GM21360 (cell line): Measurements from ENCODE around the gene GRHL3.

Source experiments
- ATAC-seq: cut with Tn5 transposase; IDR thresholded peaks from one replicate; pipeline ENCODE4 v1.9.1; 2021; ENCODE audit warnings: mild to moderate bottlenecking, moderate library complexity; ENCODE audit not compliant: unreplicated experiment

GRHL3 gene

DNA sequence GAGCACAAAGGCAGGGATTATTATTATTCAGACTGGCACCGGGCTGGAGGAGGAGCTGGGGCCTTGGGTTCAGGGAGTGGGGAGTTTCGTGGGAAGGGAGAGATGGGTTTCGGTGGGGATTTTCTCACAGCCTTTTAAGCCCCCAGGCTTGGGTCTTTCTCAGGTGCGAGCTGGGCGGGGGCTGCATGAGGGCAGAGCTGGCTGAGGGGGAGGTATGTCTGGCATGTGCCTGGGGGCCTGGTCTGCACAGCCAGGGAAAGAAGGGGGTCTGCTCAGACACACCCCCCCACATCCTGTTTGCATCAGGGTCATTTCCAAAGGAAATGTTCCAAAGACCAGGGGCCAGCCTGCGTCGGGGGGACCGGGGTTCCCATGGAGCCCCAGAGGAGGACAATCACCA lies 21.6 kb downstream of the GRHL3 start:
- ATAC-seq: no peak

DNA sequence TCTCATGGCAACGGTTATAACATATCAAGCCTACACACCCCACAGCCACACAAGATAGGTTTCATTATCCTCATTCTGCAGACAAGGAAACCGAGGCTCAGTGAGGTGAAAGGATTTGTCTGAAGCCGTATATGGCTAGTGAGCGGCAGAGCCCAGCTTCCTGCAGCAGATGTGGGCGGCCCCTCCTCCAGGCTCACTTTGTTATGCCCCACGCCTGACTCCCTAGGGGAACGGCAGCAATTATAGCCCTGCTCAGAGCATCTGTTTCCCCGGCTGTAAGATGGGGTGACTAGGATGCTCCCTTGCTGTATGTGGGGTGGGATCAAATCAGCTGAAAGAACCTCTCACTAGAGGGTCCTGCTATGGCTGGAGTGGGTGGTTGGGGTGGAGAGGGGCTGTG lies 22.1 kb downstream of the GRHL3 start:
- ATAC-seq: no peak

DNA sequence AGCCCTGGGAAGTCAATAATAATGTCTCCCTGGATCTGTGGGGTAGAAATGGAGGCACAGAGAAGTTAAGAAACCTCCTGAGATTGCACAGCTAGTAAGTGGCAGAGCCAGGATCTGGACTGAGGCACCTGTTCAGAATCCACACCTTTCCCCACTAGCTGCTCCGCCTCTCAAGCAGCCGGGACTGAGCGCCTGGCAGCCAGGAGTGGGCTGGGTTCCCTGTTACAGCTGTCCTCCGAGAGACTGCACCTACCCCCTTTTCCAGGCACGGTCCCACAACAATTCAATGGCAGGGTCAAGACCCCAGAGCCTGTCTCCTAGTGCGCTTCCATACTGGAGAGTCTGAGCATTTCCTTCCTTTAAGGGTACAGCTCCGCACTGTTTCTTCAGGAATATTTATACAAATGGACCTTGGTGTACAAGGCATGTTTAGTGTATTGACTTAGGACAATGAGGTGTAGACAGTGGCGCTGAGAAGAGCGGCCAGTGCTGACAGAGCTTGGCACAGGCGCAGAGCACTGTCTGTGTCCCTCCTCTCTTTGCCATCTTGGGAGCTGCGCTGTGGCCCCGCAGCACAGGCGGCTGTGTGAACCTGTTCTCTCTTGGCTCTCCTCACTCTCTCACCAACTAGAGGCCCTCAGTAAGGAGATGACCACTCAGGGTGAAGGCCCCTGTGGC lies 24.4 kb downstream of the GRHL3 start:
- no peak for ATAC-seq

DNA sequence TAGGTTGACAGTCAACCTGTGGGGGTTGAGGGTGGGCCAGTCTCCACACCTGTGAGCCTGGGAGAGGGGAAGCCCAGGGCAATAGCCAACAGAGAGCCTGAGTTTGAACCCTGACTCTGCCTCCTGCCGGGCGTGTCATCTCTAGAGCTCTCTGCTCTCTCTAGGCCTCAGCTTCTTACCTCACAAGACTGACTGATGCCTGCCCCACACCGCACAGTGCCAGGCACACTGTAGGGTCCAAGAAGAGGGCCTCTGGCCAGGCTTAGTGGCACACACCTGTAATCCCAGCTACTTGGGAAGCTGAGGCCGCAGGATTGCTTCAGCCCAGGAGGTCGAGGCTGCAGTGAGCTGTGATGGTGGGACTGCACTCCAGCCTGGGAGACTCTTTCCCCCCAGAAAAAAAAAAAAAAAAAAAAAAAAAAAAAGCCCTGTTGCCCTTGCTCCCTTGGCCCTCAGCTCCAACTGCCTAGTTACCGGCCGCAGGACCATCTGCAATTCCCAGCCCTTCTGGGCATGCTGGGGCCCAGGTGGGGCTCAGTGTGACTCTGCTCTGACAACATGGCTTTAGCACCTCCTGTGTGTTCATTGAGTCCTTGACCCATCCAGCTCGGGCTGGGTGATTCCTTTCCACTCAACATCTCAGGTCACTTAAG lies 25.1 kb downstream of the GRHL3 start:
- ATAC-seq: no peak

DNA sequence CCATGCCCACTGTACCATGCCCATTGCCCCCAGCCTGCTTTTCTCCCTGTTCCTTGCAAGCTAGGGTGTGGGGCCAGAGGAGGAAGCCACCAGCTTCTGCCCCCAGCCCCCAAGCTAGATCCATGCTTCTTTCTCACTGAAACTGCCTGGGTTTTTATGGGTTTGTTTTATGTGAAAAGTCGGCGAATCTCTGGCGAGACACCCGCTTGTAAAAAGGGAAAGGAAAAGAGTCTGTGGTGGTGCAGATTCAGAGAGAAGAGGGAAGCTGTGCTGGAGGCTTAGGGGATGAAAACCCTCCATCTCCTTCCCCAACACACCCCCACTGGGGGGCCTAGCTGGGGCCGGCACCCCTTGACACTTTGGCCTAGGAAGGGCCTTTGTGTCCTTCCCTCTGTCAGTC lies 26.2 kb downstream of the GRHL3 start:
- no peak for ATAC-seq

DNA sequence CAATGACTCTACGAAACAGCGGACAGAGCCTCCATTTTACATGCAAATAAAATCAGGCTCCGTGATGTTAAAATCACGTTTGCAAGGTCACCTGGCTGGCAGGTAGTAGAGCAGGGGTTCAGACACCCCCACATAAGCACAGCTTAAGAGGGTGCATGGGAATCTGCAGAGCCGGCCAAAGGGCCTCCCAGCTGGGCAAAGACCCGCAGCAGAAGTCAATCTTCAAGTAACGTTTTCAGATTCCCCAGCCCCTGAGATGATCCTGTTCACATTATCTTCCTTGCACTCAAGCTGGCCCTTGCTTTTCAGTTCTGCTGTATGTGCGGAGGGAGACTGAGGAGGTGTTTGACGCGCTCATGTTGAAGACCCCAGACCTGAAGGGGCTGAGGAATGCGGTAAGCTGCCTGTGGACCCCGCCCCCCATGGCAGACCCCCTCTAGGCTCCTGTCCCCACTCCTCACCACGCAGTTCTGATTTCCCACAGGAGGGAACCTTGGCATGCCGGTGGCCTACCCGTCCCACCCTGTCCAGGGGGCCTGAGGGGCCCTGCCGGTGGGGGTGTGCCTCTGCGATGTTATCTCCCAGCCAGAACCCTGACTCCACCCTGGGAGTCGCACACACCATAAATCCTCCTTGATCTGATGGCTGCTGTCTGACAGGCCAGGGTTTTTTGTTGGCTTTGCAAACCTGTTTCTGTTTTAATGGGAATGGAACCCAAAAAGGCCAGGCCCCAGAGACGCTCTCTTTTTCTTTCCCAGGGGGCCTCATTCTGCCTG lies 28.2 kb downstream of the GRHL3 start:
- ATAC-seq: no peak

DNA sequence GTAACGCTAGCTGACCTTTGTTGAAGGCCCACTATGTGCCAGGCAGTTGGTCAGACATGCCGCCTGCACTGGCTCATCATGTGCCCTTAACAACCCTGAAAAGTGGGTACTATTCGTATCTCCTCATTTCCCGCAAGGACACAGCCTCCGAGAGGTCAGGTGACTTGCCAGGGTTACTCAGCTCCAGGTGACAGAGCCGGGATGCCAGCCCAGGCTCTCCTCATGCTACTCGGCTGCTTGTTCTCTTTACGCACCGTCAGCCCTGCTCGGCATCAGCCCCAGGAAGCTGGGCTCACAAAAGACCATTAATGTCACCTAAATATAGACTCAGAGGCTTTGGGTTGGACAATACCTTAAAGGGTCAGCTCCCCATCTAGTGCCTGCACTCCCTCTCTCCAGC lies 29.0 kb downstream of the GRHL3 start:
- ATAC-seq: no peak

DNA sequence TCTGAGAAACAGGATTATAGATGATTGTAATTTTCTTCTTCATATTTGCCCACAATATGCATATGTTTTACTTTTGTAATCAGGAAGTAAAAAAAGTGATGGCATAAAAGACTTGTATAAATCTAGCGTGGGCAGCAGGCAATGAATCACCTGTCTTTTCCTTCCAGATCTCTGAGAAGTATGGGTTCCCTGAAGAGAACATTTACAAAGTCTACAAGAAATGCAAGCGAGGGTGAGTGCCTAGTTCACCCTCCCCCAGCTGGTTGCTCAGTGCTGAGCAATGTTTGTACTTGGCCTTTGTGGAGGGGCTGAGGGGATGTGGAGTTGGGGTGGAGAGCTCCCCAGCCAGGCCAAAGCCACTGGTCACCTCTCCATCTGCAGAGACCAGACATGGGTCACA lies 30.7 kb downstream of the GRHL3 start:
- ATAC-seq: no peak

DNA sequence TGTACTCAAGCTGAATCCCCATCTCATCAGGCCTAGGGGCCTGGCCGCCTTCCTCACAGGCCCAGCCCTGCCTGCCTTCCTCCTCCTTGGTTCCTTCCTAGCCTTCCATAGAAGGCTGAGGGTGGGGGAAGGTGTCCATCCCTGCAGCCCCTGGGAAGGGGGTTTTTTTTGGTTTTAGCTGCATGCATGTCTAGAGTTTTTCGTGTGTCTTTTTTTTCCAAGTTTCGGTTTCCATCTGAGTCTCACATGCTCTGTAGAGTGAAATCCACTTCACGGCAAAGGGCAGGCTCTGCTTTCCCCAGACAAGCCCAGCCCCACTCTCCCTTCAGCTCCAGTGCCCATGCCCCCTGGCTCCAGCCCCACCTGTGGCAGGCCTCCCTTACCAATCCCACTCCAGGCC lies 32.1 kb downstream of the GRHL3 start:
- no peak for ATAC-seq

DNA sequence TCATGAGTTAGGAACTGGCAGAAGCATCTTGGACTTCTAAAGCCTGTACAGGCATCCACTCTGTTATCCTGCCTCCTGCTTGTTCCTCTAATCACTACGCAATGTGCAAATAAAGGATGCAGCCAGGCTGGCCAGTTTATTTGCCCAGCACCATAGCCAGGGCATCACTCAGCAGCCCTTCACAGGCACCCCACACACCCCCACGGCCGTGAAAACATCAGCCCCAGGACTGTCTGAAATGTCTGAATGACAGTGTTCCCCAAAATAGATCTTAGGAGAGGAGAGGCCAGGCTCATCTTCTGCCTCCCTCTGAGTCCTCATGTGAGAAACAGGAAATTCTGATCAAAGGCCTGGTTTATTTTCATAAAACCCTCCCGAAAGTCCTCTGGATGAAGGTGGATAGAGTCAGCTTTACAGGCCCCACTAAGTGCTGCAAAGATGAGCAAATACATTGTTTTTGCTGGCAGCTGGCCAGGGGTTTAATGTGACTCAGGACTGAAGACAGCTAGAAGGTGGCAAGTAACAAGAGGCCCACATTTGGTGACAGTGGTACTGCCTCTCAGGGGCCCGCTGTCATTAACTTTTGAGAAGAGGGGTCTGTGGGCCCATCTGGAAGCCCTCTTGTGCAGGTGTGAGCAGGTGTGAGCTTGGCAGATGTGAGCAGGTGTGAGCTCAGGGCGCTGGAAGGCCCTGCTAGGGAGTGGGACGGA lies 32.9 kb downstream of the GRHL3 start:
- ATAC-seq: no peak

DNA sequence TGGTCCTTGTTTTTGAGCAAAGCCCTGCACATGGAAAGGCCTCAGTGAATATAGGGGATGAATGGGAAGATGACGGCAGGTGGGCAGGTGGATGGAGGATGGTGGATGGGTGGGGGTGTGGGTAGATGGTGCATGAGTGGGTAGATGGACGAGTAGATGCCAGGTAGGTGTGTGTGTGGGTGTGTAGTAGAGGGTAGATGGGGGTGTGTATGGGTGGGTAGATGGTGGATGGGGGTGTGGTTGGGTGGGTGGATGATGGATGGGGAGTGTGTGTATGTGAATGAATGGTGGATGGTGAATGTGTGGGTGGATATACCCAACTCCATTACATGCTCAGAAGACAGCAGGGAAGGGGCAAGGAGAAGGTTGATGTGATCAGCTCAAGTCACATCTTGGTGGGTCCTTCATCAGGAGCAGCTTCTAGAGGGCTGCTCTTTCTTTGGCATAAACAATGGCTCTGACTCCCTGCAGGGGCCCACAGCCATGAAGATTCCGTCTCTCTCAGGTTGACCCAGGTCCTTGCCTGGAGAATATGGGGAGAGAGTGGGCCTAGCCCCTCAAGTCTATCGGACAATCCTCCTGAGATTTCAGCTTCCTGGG lies 34.2 kb downstream of the GRHL3 start:
- no peak for ATAC-seq

DNA sequence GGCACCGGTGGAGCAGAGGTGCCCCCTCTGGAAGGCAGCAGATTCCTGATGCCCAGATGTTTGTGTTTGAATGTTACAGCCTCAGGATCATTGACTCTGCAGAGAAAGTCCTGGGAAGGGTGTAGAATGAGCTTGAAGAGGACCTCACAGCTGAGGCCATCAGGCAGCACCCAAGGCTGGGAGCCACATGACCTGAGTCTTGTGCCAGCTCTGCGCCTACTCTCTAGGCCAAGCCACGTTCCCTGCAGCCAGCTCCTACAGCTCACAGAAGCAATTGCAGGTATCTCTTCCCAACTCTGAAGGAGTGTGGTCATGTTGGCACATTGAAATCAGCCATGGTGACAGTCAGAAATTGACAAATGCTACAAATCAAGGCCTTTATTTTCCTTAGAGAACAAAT lies 36.3 kb downstream of the GRHL3 start:
- no peak for ATAC-seq

DNA sequence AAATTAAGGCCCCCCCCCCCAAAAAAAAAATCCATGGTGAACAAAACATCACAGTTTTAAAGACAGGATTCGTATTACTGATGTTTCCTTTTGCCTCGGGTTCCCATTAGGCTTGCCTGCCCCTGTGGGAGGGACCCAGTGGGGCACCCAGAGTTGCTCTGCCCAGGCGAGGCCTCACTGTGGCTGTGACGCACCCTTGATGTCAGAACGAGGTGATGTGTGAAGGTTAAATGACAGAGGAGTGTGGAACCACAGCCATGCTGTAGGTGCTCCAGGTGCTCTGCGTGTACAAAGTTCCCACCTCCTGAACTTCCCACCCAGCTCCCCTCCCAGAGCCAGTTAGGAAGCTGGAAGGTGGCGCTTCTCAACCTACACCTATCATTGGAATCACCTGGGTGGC lies 37.9 kb downstream of the GRHL3 start:
- ATAC-seq: no peak

DNA sequence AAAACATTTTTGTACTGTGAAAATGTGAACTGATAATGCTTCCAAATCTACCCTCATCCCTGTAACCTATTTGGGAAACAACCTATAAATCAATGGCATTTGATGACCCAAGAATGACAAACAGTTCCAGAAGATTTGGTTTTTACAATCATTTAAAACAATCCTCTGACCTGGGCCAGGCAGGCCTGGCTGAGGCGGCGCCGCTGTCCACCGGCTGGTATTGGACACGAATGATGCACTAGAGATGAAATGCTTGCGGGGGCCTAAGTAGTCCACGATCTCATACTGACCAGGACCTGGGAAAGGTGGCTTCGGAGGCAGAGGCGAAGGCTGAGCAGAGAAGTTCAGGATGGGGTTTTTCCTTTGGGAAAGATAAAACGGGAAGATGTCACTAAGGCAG lies 41.5 kb downstream of the GRHL3 start:
- ATAC-seq: no peak

DNA sequence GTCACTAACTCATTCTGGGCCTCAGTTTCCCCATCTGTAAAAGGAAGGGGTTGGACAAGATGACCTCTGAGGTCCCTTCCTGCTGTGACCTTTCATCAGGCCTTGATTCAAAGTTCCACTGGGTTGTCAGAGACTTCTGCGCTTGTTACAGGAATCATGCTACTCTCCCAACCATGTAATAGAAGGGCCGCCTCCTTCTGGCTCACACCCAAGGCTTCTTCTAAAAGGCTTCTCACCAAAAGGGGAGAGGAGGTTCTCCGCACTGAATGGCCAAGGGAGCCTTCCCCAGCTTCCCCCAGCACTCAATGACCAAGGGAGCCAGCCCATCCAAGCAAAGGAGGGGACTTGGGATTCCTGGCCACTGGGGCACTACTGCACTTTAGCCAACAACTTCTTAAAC lies 42.7 kb downstream of the GRHL3 start:
- ATAC-seq: no peak

DNA sequence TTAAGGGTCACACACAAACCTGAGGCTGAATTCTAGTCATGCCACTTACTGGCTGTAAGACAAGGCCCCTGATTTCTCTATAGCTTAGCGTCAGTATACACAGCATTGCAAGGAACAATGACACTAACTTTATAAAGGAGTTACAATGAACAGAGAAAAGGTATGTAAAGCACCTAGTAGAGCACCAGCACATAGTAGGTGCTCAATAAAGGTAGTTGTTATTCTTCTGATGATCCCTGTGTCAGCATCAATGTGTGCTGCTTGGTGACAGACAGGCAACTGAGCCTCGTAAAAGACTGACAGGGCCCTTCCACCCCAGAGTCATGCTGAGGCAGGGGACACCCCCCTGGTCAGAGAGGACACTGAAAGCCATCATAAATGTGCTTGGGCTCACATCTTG lies 43.2 kb downstream of the GRHL3 start:
- no peak for ATAC-seq

DNA sequence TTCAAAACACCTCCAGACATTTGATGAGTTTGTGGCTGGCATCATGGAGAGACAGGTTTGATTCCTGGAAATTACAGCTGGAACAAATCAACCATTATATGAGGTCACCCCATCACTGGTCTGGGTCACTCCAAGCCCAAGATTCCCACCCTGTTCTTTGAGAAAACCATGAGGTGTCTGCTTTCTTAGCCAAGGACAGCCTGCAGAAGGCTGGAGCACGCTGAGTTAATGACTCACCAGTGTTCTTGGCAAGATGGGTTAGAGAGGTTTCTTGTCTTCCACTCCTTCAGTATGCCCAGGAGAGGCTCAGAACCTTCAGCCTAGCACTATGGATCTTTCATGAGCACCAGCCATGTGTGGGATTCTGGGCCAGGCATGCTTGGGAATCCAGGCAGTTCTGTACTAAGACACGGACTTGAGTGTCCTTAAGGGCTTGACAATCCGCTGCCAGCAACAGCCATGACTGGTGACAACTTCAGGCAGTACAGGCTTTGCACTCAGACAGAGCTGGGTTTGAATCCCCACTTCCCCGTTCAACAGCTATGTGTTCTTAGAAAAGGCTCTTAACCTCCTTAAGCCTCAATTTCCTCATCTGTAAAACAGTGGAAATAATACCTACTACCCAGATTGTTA lies 43.9 kb downstream of the GRHL3 start:
- ATAC-seq: no peak

DNA sequence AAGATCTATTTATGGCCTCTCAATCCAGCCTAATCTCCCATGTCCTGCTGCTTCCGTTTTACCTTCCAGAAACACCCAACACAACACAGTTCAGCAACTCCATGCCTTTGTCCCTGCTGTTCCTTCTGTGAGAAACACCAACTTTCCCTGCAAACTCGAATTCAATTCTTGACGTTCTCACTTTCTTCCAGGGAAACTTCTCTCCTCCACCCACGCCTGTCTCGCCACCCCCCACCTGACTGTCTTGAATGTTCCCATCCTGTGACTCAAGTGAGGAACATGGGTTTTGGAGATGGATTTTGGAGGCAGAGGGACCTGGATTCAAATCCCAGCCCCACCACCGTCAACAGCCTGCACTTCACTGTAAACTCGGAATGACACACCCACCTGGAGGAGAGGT lies 44.8 kb downstream of the GRHL3 start:
- ATAC-seq: no peak

DNA sequence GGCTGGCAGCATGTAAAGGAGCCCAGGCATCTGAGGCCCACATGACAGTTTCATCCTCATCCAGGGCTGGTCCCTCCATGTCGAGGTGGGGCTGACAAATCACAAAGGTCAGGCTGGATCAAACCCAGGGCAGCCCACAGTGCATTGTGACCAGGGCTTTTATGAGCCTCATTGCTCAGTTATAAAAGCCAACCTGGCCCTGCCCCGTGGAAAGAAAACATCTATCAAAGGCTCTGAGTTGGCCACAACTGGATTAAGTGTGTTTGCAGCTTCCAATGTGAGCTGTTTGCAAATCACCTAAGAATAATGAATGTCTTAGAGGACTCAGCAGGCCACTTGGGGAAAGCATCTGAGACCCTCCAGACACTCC lies 45.4 kb downstream of the GRHL3 start:
- no peak for ATAC-seq

DNA sequence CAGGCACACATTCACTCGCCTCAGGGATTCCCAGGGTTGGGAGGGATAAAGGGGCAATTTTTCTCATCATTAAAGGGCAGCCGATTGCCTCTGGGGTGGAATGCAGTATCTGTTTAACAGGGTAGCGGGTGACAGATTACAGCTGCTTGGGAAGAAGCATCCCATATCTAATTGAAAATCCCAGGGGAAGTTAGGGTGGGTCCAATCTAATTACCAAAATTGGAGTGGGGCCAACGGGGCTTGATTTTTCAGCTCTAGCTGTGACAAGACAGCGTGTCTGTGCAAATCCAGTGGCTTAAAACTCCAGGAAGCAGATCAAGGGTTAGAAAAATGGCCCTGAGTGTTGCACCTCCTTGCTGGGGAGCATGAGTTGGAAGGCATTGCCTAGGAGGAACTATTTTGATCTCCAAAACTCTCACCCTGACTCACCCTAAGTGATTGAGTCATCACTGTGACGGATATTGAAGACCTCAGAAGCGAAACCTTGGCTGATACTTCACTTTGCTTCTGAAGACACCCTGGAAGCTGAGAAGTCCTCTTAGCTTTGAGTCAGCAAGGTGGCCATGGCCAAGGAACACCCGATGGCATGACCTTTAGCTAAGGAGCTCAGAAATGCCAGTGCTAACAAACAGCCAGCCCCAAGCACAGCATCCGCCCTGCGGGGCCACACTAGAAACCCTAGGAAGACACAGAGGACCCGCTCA lies 46.0 kb downstream of the GRHL3 start:
- peak; percentile 64 for ATAC-seq
